Kidney (tissue), 14 donors: ENCODE measurements around the gene NIPBL. TPM values are rescaled to one million over a fixed set of nuclear protein-coding genes. Genes with fewer than 3 reads are reported as not detected.
A peak's percentile ranks its signal among the peaks of the same experiment; 100 is the strongest.

Experiments
- DNase-seq, 5 donors: peaks; one replicate each; pipeline ENCODE4 v3.0.0-alpha.2; 2013 to 2020
- FAIRE-seq: peaks from 2 replicates; lab custom pipeline; 2012; peaks lifted over from hg19 to GRCh38; lab: Jason Lieb, UNC
- H3K27ac ChIP-seq, 2 donors: one replicate each; pipeline ENCODE4 v1.7.0; 2013; ENCODE audit warnings: low read depth in 2 of 2, low read length in 2 of 2, inconsistent platforms in 1 of 2
- H3K27me3 ChIP-seq: one replicate; pipeline ENCODE4 v1.7.1; 2013; ENCODE audit warnings: low read length, inconsistent platforms; ENCODE audit not compliant: control insufficient read depth, insufficient read depth
- H3K36me3 ChIP-seq, 3 donors: one replicate each; pipeline versions ENCODE4 v1.7.0 to v1.7.1; 2013; ENCODE audit warnings: low read length in 3 of 3, control low read depth in 1 of 3, inconsistent platforms in 1 of 3; ENCODE audit not compliant: insufficient read depth in 3 of 3, control insufficient read depth in 2 of 3
- H3K4me1 ChIP-seq, 3 donors: one replicate each; pipeline versions ENCODE4 v1.7.0 to v1.7.1; 2013; ENCODE audit warnings: low read length in 3 of 3, inconsistent platforms in 1 of 3, low read depth in 1 of 3; ENCODE audit not compliant: control insufficient read depth in 2 of 3, insufficient read depth in 2 of 3
- H3K4me3 ChIP-seq, 3 donors: one replicate each; pipeline versions ENCODE4 v1.7.0 to v1.8.1; 2013; ENCODE audit warnings: low read length in 3 of 3, control low read depth in 1 of 3, inconsistent platforms in 1 of 3
- H3K9ac ChIP-seq, 3 donors: one replicate each; pipeline versions ENCODE4 v1.7.0 to v1.7.1; 2013; ENCODE audit warnings: low read length in 3 of 3, control low read depth in 1 of 3, inconsistent platforms in 1 of 3
- H3K9me3 ChIP-seq, 3 donors: one replicate each; pipeline versions ENCODE4 v1.7.0 to v1.7.1; 2013; ENCODE audit warnings: low read length in 3 of 3, control low read depth in 1 of 3, inconsistent platforms in 1 of 3; ENCODE audit not compliant: control insufficient read depth in 2 of 3, insufficient read depth in 1 of 3
- intact Hi-C: fragments of 100-400 bp; cut with DNase I; formaldehyde crosslinking; loops from one replicate; pipeline ENCODE4 v1.11.1; 2022
- polyA plus RNA-seq: library from polyadenylated mRNA; stranded (reverse); fragments of 350-450 nt; fragmentation: Illumina TruSeq; extraction: RNeasy Lipid Tissue Mini Kit (QIAGEN cat#74804); gene quantifications from one replicate; pipeline ENCODE4 v1.2.3, GENCODE V29; 2014; ENCODE audit warnings: low read depth, low replicate concordance; ENCODE audit not compliant: insufficient read depth
- total RNA-seq: library from RNA; stranded (reverse); fragmentation: NEBNext Ultra II Directional; extraction: Animal tissue kit (Norgen Biotek cat#: 25700); gene quantifications from one replicate; pipeline ENCODE4 v1.2.1, GENCODE V29; 2021
- TF ChIP-seq, protein P1 (sequence below): IDR thresholded peaks from 3 replicates; pipeline ENCODE4 v1.5.1; 2012; ENCODE audit warnings: mild to moderate bottlenecking, moderate library complexity, borderline replicate concordance; ENCODE audit not compliant: insufficient read depth; ENCODE audit errors: extremely low read depth
- donor health status: control.
- donor health status: control.
- donor health status: control.
- donor health status: control.
- donor health status: control.
- donor health status: DM: yes; HTN: yes; CAD: no.
- donor health status: Normal renal cell carcinoma (clear cell type).

NIPBL gene
- total and polyA plus RNA-seq, 2 donors from 2014 or later: 12.4 to 65.5 TPM

DNA sequence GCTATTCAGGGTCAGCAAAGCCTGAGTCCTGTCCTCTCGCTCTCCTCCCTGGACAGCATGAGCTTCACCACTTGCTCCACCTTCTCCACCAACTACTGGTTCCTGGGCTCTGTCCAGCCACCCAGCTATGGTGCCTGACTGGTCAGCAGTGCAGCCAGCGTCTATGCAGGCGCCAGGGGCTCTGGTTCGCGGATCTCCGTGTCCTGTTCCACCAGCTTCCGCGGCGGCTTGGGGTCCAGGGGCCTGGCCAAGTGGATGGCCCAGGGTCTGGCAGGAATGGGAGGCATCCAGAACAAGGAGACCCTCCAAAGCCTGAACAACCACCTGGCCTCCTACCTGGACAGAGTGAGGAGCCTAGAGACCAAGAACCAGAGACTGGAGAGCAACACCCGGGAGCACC lies 8.6 kb downstream of the NIPBL start:
- intact Hi-C loops: no loop called here
- no peaks in the 10 kb centered on the region for H3K9me3 ChIP-seq
- DNase-seq (peak in 1 of 5 donors; percentile 70), FAIRE-seq (no peak)
- peaks cover 2 to 9% (median 8%) of the 10 kb centered on the region in 3 donors for H3K4me1 ChIP-seq
- H3K27me3 ChIP-seq: no peaks in the 10 kb centered on the region
- TF ChIP-seq, protein P1, sequence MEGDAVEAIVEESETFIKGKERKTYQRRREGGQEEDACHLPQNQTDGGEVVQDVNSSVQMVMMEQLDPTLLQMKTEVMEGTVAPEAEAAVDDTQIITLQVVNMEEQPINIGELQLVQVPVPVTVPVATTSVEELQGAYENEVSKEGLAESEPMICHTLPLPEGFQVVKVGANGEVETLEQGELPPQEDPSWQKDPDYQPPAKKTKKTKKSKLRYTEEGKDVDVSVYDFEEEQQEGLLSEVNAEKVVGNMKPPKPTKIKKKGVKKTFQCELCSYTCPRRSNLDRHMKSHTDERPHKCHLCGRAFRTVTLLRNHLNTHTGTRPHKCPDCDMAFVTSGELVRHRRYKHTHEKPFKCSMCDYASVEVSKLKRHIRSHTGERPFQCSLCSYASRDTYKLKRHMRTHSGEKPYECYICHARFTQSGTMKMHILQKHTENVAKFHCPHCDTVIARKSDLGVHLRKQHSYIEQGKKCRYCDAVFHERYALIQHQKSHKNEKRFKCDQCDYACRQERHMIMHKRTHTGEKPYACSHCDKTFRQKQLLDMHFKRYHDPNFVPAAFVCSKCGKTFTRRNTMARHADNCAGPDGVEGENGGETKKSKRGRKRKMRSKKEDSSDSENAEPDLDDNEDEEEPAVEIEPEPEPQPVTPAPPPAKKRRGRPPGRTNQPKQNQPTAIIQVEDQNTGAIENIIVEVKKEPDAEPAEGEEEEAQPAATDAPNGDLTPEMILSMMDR: no peak
- H3K4me3 ChIP-seq: no peak overlapping the region
- no peak overlapping the region for H3K9ac ChIP-seq
- no peaks in the 10 kb centered on the region for H3K36me3 ChIP-seq
- no peak overlapping the region for H3K27ac ChIP-seq

DNA sequence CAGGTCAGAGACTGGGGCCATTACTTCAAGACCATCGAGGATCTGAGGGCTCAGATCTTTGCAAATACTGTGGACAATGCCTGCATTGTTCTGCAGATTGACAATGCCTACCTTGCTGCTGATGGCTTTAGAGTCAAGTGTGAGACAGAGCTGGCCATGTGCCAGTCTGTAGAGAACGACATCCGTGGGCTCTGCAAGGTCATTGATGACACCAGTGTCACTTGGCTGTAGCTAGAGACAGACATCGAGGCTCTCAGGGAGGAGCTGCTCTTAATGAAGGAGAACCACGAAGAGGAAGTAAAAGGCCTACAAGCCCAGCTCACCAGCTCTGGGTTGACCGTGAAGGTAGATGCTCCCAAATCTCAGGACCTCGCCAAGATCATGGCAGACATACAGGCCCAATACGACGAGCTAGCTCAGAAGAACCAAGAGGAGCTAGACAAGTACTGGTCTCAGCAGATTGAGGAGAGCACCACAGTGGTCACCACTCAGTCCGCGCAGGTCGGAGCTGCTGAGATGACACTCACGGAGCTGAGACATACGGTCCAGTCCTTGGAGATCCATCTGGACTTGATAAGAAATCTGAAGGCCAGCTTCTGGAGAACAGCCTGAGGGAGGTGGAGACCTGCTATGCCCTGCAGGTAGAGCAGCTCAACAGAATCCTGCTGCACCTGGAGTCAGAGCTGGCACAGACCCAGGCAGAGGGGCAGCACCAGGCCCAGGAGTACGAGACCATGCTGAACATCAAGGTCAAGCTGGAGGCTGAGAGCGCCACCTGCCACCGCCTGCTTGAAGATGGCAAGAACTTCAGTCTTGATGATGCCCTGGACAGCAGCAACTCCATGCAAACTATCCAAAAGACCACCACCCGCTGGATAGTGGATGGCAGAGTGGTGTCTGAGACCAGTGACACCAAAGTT lies 9.3 kb downstream of the NIPBL start:
- no peaks in the 10 kb centered on the region for H3K36me3 ChIP-seq
- no peaks in the 10 kb centered on the region for H3K27me3 ChIP-seq
- no peak overlapping the region for H3K27ac ChIP-seq
- intact Hi-C loops: no loop called here
- no peak overlapping the region for H3K4me3 ChIP-seq
- peaks cover 0 to 7% (median 2%) of the 10 kb centered on the region in 3 donors for H3K4me1 ChIP-seq
- no peak overlapping the region for H3K9ac ChIP-seq
- no peak for DNase-seq
- TF ChIP-seq, protein P1: no peak
- FAIRE-seq: no peak
- H3K9me3 ChIP-seq: no peaks in the 10 kb centered on the region

DNA sequence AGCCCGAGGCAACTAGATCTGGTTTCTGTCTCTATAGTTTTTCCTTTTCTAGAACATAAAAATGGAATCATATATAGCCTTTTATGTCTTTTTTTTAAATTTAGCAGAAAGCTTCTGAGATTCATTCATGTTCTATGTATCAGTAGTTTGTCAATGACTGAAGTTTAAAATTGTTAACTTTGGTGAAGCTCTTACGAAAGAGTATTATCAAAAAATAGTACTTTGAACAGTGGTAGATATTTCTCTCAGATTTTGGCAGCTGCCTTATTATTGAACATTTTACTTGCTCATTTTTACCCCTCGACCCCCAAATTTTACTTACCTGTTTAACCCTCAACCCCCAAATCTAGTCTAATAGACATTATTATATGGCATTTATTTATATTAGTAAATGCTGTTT lies 10.2 kb downstream of the NIPBL start:
- Histone ChIP-seq H3K27me3 (no peaks in the 10 kb centered on the region), H3K4me3 (no peak overlapping the region), H3K4me1 (peaks cover 0 to 3% (median 0%) of the 10 kb centered on the region in 3 donors), H3K36me3 (no peaks in the 10 kb centered on the region), H3K27ac (no peak overlapping the region), H3K9ac (no peak overlapping the region), H3K9me3 (no peaks in the 10 kb centered on the region)
- intact Hi-C loops: no loop called here
- TF ChIP-seq, protein P1: no peak
- DNase-seq (no peak), FAIRE-seq (no peak)
